Measurements from ENCODE around the gene BPIFB3. TPM values are rescaled to one million over a fixed set of nuclear protein-coding genes. Genes with fewer than 3 reads are reported as not detected.

The BPIFB3 gene
- total and polyA plus RNA-seq, 2 of the 13 experiments (the other 11 are each of a cell fraction or from before 2014, with no cell fraction given), result 0.09 TPM; not detected in 1

- TF ChIP-seq ZBTB40 (IDR thresholded peaks at IDR 0.05), result no peak
- peak; percentile 81 for TF ChIP-seq ZBTB40 (CRISPR knock-in tag; IDR thresholded peaks at IDR 0.05)
- peak; percentile 56; the same call in 1 of the 2 replicates for TF ChIP-seq ZBTB49 (CRISPR knock-in tag; IDR thresholded peaks at IDR 0.05; ENCODE audit: borderline replicate concordance)
- TF ChIP-seq POGK (CRISPR knock-in tag; conservative IDR thresholded peaks at IDR 0.05), result peak; percentile 89
- TF ChIP-seq TBX2 (CRISPR knock-in tag; IDR thresholded peaks at IDR 0.05; ENCODE audit: borderline replicate concordance), result peak; percentile 99
- no peak for TF ChIP-seq RBAK (CRISPR knock-in tag; IDR thresholded peaks at IDR 0.05)
- TF ChIP-seq ZNF234 (CRISPR knock-in tag; conservative IDR thresholded peaks at IDR 0.05), result no peak
- no peak for TF ChIP-seq CREB3 (CRISPR knock-in tag; IDR thresholded peaks at IDR 0.05)
- no peak for TF ChIP-seq ZNF30 (CRISPR knock-in tag; IDR thresholded peaks at IDR 0.05)
- peak; percentile 65; the same call in 1 of the 2 replicates for TF ChIP-seq REPIN1 (CRISPR knock-in tag; IDR thresholded peaks at IDR 0.05; ENCODE audit: borderline replicate concordance, low read depth)
- no peak; the same call in 1 of the 2 replicates for TF ChIP-seq ZNF546 (CRISPR knock-in tag; conservative IDR thresholded peaks at IDR 0.05)
- TF ChIP-seq SRSF9 (IDR thresholded peaks at IDR 0.05; ENCODE audit: borderline replicate concordance, insufficient read depth, low read depth, low read length, poor library complexity, severe bottlenecking), result no peak
- no peak for TF ChIP-seq RAD51 (IDR thresholded peaks at IDR 0.05; ENCODE audit: borderline replicate concordance)
These were observed 47.6 kb upstream of the BPIFB3 start (continued) for GRCh38 chr20:33005908-33006775.
